H9 (cell line): ENCODE data around the gene PPP3CA. TPM values are rescaled to one million over a fixed set of nuclear protein-coding genes. Genes with fewer than 3 reads are reported as not detected.

Experiments used
- DNase-seq: peaks from one replicate; pipeline ENCODE4 v3.0.0-alpha.2; 2017
- H2AFZ ChIP-seq: one replicate; pipeline ENCODE4 v1.6.1; 2013; ENCODE audit warnings: mild to moderate bottlenecking, low read length, control low read depth, moderate library complexity
- H2AK5ac ChIP-seq: 2 replicates; pipeline ENCODE4 v1.6.1; 2013; ENCODE audit warnings: low read length, control low read depth, mixed read lengths; ENCODE audit not compliant: insufficient read length
- H2BK120ac ChIP-seq: one replicate; pipeline ENCODE4 v1.6.1; 2013; ENCODE audit warnings: low read depth, mild to moderate bottlenecking, low read length, control low read depth, inconsistent platforms; ENCODE audit not compliant: poor library complexity, severe bottlenecking
- H2BK12ac ChIP-seq: 2 replicates; pipeline ENCODE4 v1.6.1; 2013; ENCODE audit warnings: low read length, control low read depth, mixed read lengths, low read depth; ENCODE audit not compliant: insufficient read length
- H2BK15ac ChIP-seq: 2 replicates; pipeline ENCODE4 v1.6.1; 2013; ENCODE audit warnings: low read depth, low read length, control low read depth
- H2BK20ac ChIP-seq: one replicate; pipeline ENCODE4 v1.6.1; 2013; ENCODE audit warnings: low read depth, mild to moderate bottlenecking, low read length, control low read depth, inconsistent platforms; ENCODE audit not compliant: poor library complexity, severe bottlenecking
- H2BK5ac ChIP-seq: 2 replicates; pipeline ENCODE4 v1.6.1; 2013; ENCODE audit warnings: low read length, control low read depth, mixed read lengths; ENCODE audit not compliant: insufficient read length
- H3K14ac ChIP-seq: 2 replicates; pipeline ENCODE4 v1.6.1; 2013; ENCODE audit warnings: low read length, control low read depth; ENCODE audit not compliant: insufficient read depth
- H3K18ac ChIP-seq: 2 replicates; pipeline ENCODE4 v1.6.1; 2013; ENCODE audit warnings: low read depth, mild to moderate bottlenecking, mixed read lengths, low read length, control low read depth; ENCODE audit not compliant: insufficient read length
- H3K23ac ChIP-seq: 2 replicates; pipeline ENCODE4 v1.6.1; 2013; ENCODE audit warnings: low read length, control low read depth, mixed read lengths, low read depth; ENCODE audit not compliant: insufficient read length
- H3K23me2 ChIP-seq: 2 replicates; pipeline ENCODE4 v1.6.1; 2013; ENCODE audit warnings: low read depth, mild to moderate bottlenecking, mixed read lengths, low read length, control low read depth; ENCODE audit not compliant: insufficient read length, poor library complexity, severe bottlenecking
- H3K27ac ChIP-seq: 2 replicates; pipeline ENCODE4 v1.5.1; 2013; ENCODE audit warnings: low read length, control low read depth, mixed read lengths, low read depth; ENCODE audit not compliant: insufficient read length
- H3K27me3 ChIP-seq: 2 replicates; pipeline ENCODE4 v1.6.1; 2013; ENCODE audit warnings: low read length, control low read depth, inconsistent platforms; ENCODE audit not compliant: insufficient read depth
- H3K4ac ChIP-seq: 2 replicates; pipeline ENCODE4 v1.6.1; 2013; ENCODE audit warnings: low read depth, mild to moderate bottlenecking, control low read depth, inconsistent platforms, low read length, moderate library complexity
- H3K4me1 ChIP-seq: 2 replicates; pipeline ENCODE4 v1.6.1; 2013; ENCODE audit warnings: low read length, control low read depth, inconsistent platforms; ENCODE audit not compliant: insufficient read depth
- H3K4me2 ChIP-seq: 2 replicates; pipeline ENCODE4 v1.6.1; 2013; ENCODE audit warnings: low read length, control low read depth, mixed read lengths; ENCODE audit not compliant: insufficient read length, insufficient read depth
- H3K56ac ChIP-seq: 2 replicates; pipeline ENCODE4 v1.6.1; 2013; ENCODE audit warnings: low read depth, mild to moderate bottlenecking, mixed read lengths, low read length, control low read depth; ENCODE audit not compliant: insufficient read length
- H3K79me1 ChIP-seq: 2 replicates; pipeline ENCODE4 v1.6.1; 2013; ENCODE audit warnings: low read depth, mild to moderate bottlenecking, moderate library complexity, low read length, control low read depth, inconsistent platforms; ENCODE audit not compliant: insufficient read depth, poor library complexity, severe bottlenecking
- H3K79me2 ChIP-seq: 2 replicates; pipeline ENCODE4 v1.6.1; 2013; ENCODE audit warnings: low read length, control low read depth, inconsistent platforms; ENCODE audit not compliant: insufficient read depth
- H3K9ac ChIP-seq: 2 replicates; pipeline ENCODE4 v1.6.1; 2013; ENCODE audit warnings: low read length, control low read depth, mixed read lengths; ENCODE audit not compliant: insufficient read length; ENCODE audit errors: extremely low read depth
- H3K9me3 ChIP-seq: one replicate; pipeline ENCODE4 v1.6.1; 2013; ENCODE audit warnings: low read depth, low read length, inconsistent platforms; ENCODE audit not compliant: control insufficient read depth
- H3T11ph ChIP-seq: one replicate; pipeline ENCODE4 v1.6.1; 2013; ENCODE audit warnings: mild to moderate bottlenecking, low read length, control low read depth, inconsistent platforms
- H4K20me1 ChIP-seq: one replicate; pipeline ENCODE4 v1.6.1; 2013; ENCODE audit not compliant: control insufficient read depth, insufficient read length, insufficient read depth
- H4K5ac ChIP-seq: 2 replicates; pipeline ENCODE4 v1.6.1; 2013; ENCODE audit warnings: low read depth, mild to moderate bottlenecking, mixed read lengths, low read length, control low read depth; ENCODE audit not compliant: insufficient read length
- H4K8ac ChIP-seq: replicated peaks from 2 replicates; pipeline ENCODE4 v1.6.1; 2013; ENCODE audit warnings: low read length, control low read depth, mixed read lengths, low read depth; ENCODE audit not compliant: insufficient read length
- H4K91ac ChIP-seq: 2 replicates; pipeline ENCODE4 v1.6.1; 2013; ENCODE audit warnings: low read depth, mild to moderate bottlenecking, moderate library complexity, mixed read lengths, low read length, control low read depth; ENCODE audit not compliant: insufficient read length
- H3K27ac Mint-ChIP-seq, 3 experiments: 2 replicates in 2 of 3; 3 replicates in 1 of 3; pipeline ENCODE4 v1.8.0; 2020 to 2021; ENCODE audit warnings: mixed read lengths in 3 of 3, mild to moderate bottlenecking in 1 of 3, moderate library complexity in 1 of 3
- H3K27me3 Mint-ChIP-seq: 2 replicates; pipeline ENCODE4 v1.8.0; 2021; ENCODE audit warnings: low read depth, mild to moderate bottlenecking, moderate library complexity, mixed read lengths
- H3K36me3 Mint-ChIP-seq, 3 experiments: 2 replicates in 2 of 3; 3 replicates in 1 of 3; pipeline ENCODE4 v1.8.0; 2020 to 2021; ENCODE audit warnings: low read depth in 3 of 3, mixed read lengths in 3 of 3; ENCODE audit not compliant: insufficient read depth in 1 of 3
- H3K4me1 Mint-ChIP-seq, 2 experiments: 2 replicates each; pipeline ENCODE4 v1.8.0; 2020; ENCODE audit warnings: mixed read lengths in 2 of 2
- H3K4me3 Mint-ChIP-seq, 2 experiments: 2 replicates in 1 of 2; 3 replicates in 1 of 2; pipeline ENCODE4 v1.8.0; 2020 to 2021; ENCODE audit warnings: mild to moderate bottlenecking in 2 of 2, mixed read lengths in 2 of 2, moderate library complexity in 1 of 2
- H3K9me3 Mint-ChIP-seq, 2 experiments: 2 replicates in 1 of 2; 3 replicates in 1 of 2; pipeline ENCODE4 v1.8.0; 2020; ENCODE audit warnings: mild to moderate bottlenecking in 2 of 2, mixed read lengths in 2 of 2, moderate library complexity in 1 of 2
- CTCF ChIP-seq: fragments of 200-600 bp; sonication (generic); conservative IDR thresholded peaks from 3 replicates; pipeline ENCODE4 v1.8.0; 2021; ENCODE audit warnings: antibody characterized with exemption, mild to moderate bottlenecking
- WGBS: extraction: QIAGEN DNeasy Blood & Tissue Kit; methylation state at CpG from one replicate; pipeline ENCODE4 v1.1.7; 2013; ENCODE audit warnings: missing lambda C conversion rate, low lambda C conversion rate, mixed read lengths; ENCODE audit not compliant: insufficient read length; ENCODE audit errors: extremely low coverage; 5-methylcytosine and 5-hydroxymethylcytosine counted together
- total RNA-seq: library from RNA; stranded (reverse); gene quantifications from 2 replicates; pipeline ENCODE4 v1.2.1, GENCODE V29; 2021

Gene PPP3CA
- total RNA-seq, 1 experiment from 2014 or later, result 16.8 TPM

- Mint-ChIP-seq H3K4me1 (peaks cover 0 to 4% of the 10 kb centered on the region in 2 experiments; a peak in 1 of 4 replicates), H3K4me3 (no peak overlapping the region), H3K9me3 (no peaks in the 10 kb centered on the region; a peak in 1 of 5 replicates), H3K27ac (no peak overlapping the region), H3K27me3 (peaks cover 5% of the 10 kb centered on the region), H3K36me3 (no peaks in the 10 kb centered on the region)
- Histone ChIP-seq H2BK20ac (no peak overlapping the region), H3K23ac (no peak overlapping the region), H4K8ac (no peak overlapping the region), H3K18ac (no peak overlapping the region), H3K4me1 (no peaks in the 10 kb centered on the region; the same call in 1 of the 2 replicates), H3K79me1 (no peaks in the 10 kb centered on the region), H3K4ac (no peak overlapping the region), H4K91ac (no peak overlapping the region), H2BK120ac (no peak overlapping the region), H2AFZ (no peak overlapping the region), H2BK12ac (no peak overlapping the region), H3T11ph (no peak overlapping the region), H3K56ac (no peak overlapping the region), H2BK5ac (no peak overlapping the region), H3K14ac (no peak overlapping the region), H3K9ac (no peak overlapping the region), H3K27me3 (no peaks in the 10 kb centered on the region), H2BK15ac (no peak overlapping the region), H3K23me2 (no peaks in the 10 kb centered on the region), H3K79me2 (no peaks in the 10 kb centered on the region), H4K5ac (no peak overlapping the region), H3K9me3 (no peaks in the 10 kb centered on the region), H3K4me2 (no peak overlapping the region), H3K27ac (no peak overlapping the region), H4K20me1 (no peaks in the 10 kb centered on the region), H2AK5ac (no peak overlapping the region)
- DNase-seq, result no peak
- no CpG with 5 or more reads among the region's 3 CpGs for WGBS
- TF ChIP-seq CTCF, result no peak
Observed at GRCh38 chr4:101355246-101355645, 7.9 kb upstream of the PPP3CA start.
